Osteocyte (in vitro differentiated cells): ENCODE results near the gene BCKDHB. TPM values are rescaled to one million over a fixed set of nuclear protein-coding genes. Genes with fewer than 3 reads are reported as not detected.
A peak's percentile ranks its signal among the peaks of the same experiment; 100 is the strongest.
"Not testable (repeated sequence)": the region's sequence is repeated elsewhere in the genome, so short reads cannot be mapped to it uniquely, and the experiment has no call there.

Experiments
- DNase-seq: peaks from one replicate; pipeline ENCODE4 v3.0.0; 2021; ENCODE audit warnings: mixed read lengths; ENCODE audit not compliant: unreplicated experiment; ENCODE audit errors: extremely low spot score
- H3K27ac Mint-ChIP-seq: one replicate; pipeline ENCODE4 v1.8.0; 2021; ENCODE audit warnings: mild to moderate bottlenecking, mixed read lengths; ENCODE audit not compliant: unreplicated experiment
- H3K27me3 Mint-ChIP-seq: one replicate; pipeline ENCODE4 v1.8.0; 2021; ENCODE audit warnings: mixed read lengths; ENCODE audit not compliant: unreplicated experiment
- H3K36me3 Mint-ChIP-seq: one replicate; pipeline ENCODE4 v1.8.0; 2021; ENCODE audit warnings: mixed read lengths; ENCODE audit not compliant: unreplicated experiment
- H3K4me1 Mint-ChIP-seq: one replicate; pipeline ENCODE4 v1.8.0; 2021; ENCODE audit warnings: mixed read lengths; ENCODE audit not compliant: unreplicated experiment
- H3K4me3 Mint-ChIP-seq: one replicate; pipeline ENCODE4 v1.8.0; 2021; ENCODE audit warnings: mild to moderate bottlenecking, moderate library complexity, mixed read lengths; ENCODE audit not compliant: unreplicated experiment
- H3K9me3 Mint-ChIP-seq: one replicate; pipeline ENCODE4 v1.8.0; 2021; ENCODE audit warnings: mixed read lengths; ENCODE audit not compliant: unreplicated experiment
- total RNA-seq: library from RNA; stranded (reverse); gene quantifications from 2 replicates; pipeline ENCODE4 v1.2.1, GENCODE V29; 2021
- TF ChIP-seq, protein P1 (sequence below): fragments of 200-600 bp; sonication (generic); IDR thresholded peaks from 2 replicates; pipeline ENCODE4 v1.5.0; 2021; ENCODE audit warnings: antibody characterized with exemption, mild to moderate bottlenecking, moderate library complexity

Gene BCKDHB
- total RNA-seq, 1 donor from 2014 or later, result 20.4 TPM

DNA sequence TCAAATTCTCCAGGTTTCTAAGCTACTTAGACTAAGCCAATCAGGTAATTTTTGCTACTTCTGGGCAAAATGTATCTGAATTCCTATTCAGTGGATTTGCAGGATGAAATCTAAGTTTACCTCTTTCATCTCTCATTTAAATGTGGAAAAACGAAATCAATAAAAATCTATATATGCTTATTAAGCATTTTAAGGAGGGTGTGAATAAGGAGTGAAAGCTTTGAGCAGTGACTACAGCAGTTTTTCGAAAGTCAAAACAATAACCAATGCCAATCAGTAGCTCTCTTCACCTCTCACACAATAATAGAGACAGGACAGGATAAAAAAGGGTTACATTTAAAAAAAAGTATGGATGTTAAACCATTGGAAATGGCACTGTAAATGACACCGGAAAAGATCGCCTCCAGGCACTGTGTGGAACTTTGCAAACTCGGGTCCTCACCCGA lies 476 bp upstream of the BCKDHB start:
- peak overlapping the region; percentile 88 for H3K27ac Mint-ChIP-seq
- peaks cover 18% of the 10 kb centered on the region for H3K27me3 Mint-ChIP-seq
- peaks cover 12% of the 10 kb centered on the region for H3K4me1 Mint-ChIP-seq
- no peaks in the 10 kb centered on the region for H3K9me3 Mint-ChIP-seq
- H3K36me3 Mint-ChIP-seq, result no peaks in the 10 kb centered on the region
- TF ChIP-seq, protein P1, sequence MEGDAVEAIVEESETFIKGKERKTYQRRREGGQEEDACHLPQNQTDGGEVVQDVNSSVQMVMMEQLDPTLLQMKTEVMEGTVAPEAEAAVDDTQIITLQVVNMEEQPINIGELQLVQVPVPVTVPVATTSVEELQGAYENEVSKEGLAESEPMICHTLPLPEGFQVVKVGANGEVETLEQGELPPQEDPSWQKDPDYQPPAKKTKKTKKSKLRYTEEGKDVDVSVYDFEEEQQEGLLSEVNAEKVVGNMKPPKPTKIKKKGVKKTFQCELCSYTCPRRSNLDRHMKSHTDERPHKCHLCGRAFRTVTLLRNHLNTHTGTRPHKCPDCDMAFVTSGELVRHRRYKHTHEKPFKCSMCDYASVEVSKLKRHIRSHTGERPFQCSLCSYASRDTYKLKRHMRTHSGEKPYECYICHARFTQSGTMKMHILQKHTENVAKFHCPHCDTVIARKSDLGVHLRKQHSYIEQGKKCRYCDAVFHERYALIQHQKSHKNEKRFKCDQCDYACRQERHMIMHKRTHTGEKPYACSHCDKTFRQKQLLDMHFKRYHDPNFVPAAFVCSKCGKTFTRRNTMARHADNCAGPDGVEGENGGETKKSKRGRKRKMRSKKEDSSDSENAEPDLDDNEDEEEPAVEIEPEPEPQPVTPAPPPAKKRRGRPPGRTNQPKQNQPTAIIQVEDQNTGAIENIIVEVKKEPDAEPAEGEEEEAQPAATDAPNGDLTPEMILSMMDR, result no peak
- H3K4me3 Mint-ChIP-seq, result peak overlapping the region; percentile 85
- DNase-seq, result no peak

GRCh38 chr6:80122576-80122975 lies 16.1 kb downstream of the BCKDHB start:
- not testable (repeated sequence) for H3K4me1 Mint-ChIP-seq, DNase-seq, H3K27me3 Mint-ChIP-seq, H3K4me3 Mint-ChIP-seq, H3K27ac Mint-ChIP-seq
- Mint-ChIP-seq H3K36me3 (peaks cover 13% of the 10 kb centered on the region), H3K9me3 (peaks cover 26% of the 10 kb centered on the region)

DNA sequence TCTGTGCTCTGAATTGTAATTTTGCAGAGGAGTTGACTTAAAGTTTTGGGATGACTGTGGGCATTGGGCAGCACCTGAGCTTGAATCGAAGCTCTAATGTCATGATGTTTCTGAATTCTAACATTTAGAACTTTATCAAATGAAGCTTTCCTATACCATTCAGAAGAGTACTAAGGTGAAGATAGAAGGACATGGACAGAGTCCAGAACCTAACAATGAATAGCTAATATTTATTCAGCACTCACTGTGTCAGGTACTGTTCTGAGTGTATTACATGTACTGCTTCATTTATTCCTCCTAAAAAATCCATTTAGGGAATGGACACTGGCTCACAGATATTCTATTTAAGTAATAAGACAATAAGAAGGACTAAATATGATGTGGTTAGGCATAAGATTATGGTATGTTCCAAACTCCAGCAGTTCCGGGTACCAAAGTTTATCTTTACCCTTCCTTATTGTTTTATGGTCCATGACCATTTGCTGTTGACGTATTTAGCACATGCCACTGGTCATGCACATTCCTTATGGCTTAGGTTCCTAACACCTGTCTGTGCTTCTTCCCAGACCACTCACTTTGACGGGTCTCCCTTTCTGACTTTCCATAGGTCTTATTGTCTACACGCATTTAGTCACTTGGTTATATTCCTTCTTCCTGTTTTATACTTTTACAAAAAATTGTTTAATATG lies 20.3 kb downstream of the BCKDHB start:
- peaks cover 8% of the 10 kb centered on the region for H3K36me3 Mint-ChIP-seq
- no peak for DNase-seq
- no peak overlapping the region for H3K4me3 Mint-ChIP-seq
- peaks cover 12% of the 10 kb centered on the region for H3K4me1 Mint-ChIP-seq
- H3K27me3 Mint-ChIP-seq, result no peaks in the 10 kb centered on the region
- H3K9me3 Mint-ChIP-seq, result peaks cover 15% of the 10 kb centered on the region
- TF ChIP-seq, protein P1, result no peak
- H3K27ac Mint-ChIP-seq, result no peak overlapping the region

- no peak for DNase-seq
- H3K27me3 Mint-ChIP-seq, result no peaks in the 10 kb centered on the region
- H3K4me1 Mint-ChIP-seq, result peaks cover 14% of the 10 kb centered on the region
- no peak overlapping the region for H3K27ac Mint-ChIP-seq
- peaks cover 6% of the 10 kb centered on the region for H3K36me3 Mint-ChIP-seq
- no peaks in the 10 kb centered on the region for H3K9me3 Mint-ChIP-seq
- TF ChIP-seq, protein P1, result no peak
- no peak overlapping the region for H3K4me3 Mint-ChIP-seq
These were observed 23.0 kb downstream of the BCKDHB start for GRCh38 chr6:80129485-80129884.

DNA sequence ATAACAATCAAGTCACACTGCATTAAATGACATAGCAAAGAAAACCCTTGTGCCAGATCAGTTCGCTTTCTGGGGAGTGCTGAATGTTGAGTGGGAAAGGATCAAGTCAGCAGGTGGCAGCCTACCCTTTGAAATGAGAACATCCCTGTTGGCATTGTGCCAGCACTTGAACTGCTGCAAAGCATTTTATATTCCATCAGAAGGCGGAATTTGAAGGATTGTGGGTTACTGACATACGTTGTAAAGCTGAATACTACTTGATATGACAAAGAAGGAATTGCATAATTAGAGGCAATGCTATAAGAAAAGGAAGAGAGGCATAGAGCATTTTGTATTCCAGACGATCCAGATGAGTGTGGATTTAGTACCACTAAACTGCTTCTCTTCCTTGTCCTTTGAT lies 26.5 kb downstream of the BCKDHB start:
- Mint-ChIP-seq H3K9me3 (no peaks in the 10 kb centered on the region), H3K36me3 (peaks cover 6% of the 10 kb centered on the region), H3K27ac (no peak overlapping the region), H3K4me1 (peaks cover 13% of the 10 kb centered on the region), H3K27me3 (no peaks in the 10 kb centered on the region), H3K4me3 (no peak overlapping the region)
- TF ChIP-seq, protein P1, result peak; percentile 62
- DNase-seq, result no peak
